Activated CD8-positive, alpha-beta T cell treated with anti-CD3 and anti-CD28 coated beads, Interleukin-2, amount 10 ng/mL, durations not matched to agents 7 days and 5 days (primary cell): ENCODE measurements around the gene SLC22A3. TPM values are rescaled to one million over a fixed set of nuclear protein-coding genes. Genes with fewer than 3 reads are reported as not detected.

Experiments used
- ATAC-seq: fragments of 150-1000 bp; cut with Tn5 transposase; one replicate; pipeline ENCODE4 v1.10.0; 2021; ENCODE audit warnings: moderate library complexity
- CTCF ChIA-PET: fragments of 350-600 bp; sonication (Branson Sonifier 250); formaldehyde crosslinking; loops from one replicate; lab custom pipeline; 2021; ENCODE audit warnings: antibody characterized with exemption; lab: Charles Lee
- POLR2A ChIA-PET: fragments of 350-600 bp; sonication (Branson Sonifier 250); formaldehyde crosslinking; loops from one replicate; lab custom pipeline; 2021; ENCODE audit warnings: antibody characterized with exemption; lab: Charles Lee
- DNase-seq: peaks from one replicate; pipeline ENCODE4 v3.0.0-alpha.2; 2020
- H3K27ac Mint-ChIP-seq: one replicate; pipeline ENCODE4 v1.8.0; 2021; ENCODE audit warnings: mild to moderate bottlenecking, mixed read lengths
- H3K27me3 Mint-ChIP-seq: one replicate; pipeline ENCODE4 v1.8.0; 2021; ENCODE audit warnings: low read depth, mixed read lengths
- H3K36me3 Mint-ChIP-seq: one replicate; pipeline ENCODE4 v1.8.0; 2021; ENCODE audit warnings: low read depth, mixed read lengths
- H3K4me1 Mint-ChIP-seq: one replicate; pipeline ENCODE4 v1.8.0; 2021; ENCODE audit warnings: low read depth, mixed read lengths
- H3K4me3 Mint-ChIP-seq: one replicate; pipeline ENCODE4 v1.8.0; 2021; ENCODE audit warnings: mild to moderate bottlenecking, mixed read lengths
- H3K9me3 Mint-ChIP-seq: one replicate; pipeline ENCODE4 v1.8.0; 2022; ENCODE audit warnings: mixed read lengths; ENCODE audit not compliant: insufficient read depth
- total RNA-seq, 2 experiments: library from RNA; stranded (reverse); gene quantifications; one replicate each; pipeline ENCODE4 v1.2.3, GENCODE V29; 2021

SLC22A3 gene
- total RNA-seq, 2 experiments from 2014 or later = not detected

DNA sequence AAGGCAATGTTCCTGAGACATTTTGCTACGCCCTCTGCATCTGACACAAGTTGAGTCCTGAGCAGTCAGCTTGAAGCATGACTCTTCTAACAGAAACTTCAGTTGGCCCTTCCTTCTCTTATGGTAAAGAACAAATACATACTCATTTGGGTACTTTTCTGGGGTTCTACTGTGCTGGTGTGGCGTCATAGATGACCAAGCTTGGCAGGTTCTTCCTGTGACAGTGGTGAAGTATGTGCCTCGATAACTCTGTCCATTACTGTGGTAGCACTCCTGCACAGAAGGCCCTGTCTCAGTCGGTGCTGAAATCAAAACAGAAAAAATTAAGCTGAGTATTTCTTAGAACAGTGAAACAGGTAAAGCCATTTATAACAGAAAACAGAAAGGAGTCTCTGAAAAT, 152.5 kb downstream of the SLC22A3 start:
- Mint-ChIP-seq H3K9me3 (peaks cover 11% of the 10 kb centered on the region), H3K27ac (no peak overlapping the region), H3K27me3 (peaks cover 11% of the 10 kb centered on the region), H3K4me1 (peaks cover 8% of the 10 kb centered on the region), H3K36me3 (peaks cover 25% of the 10 kb centered on the region), H3K4me3 (no peak overlapping the region)
- DNase-seq (no peak), ATAC-seq (no peak)
- ChIA-PET POLR2A (no interaction called here), CTCF (interaction anchor here (1.3 to 2.1 kb wide), 3 partner anchors 19 to 33 kb away, joined by 4 to 6 read pairs (median 6); no protein-coding TSS in a partner anchor)

Other genes with a start within 250 kb of the SLC22A3 start
- gene SLC22A1, start 226.6 kb upstream of the SLC22A3 start, total RNA-seq = under 1 TPM; 0.16 to 0.87 TPM
- not detected for gene SLC22A2, start 89.6 kb upstream of the SLC22A3 start, total RNA-seq